Testis (tissue), 3 donors: ENCODE data around the gene UBE2E2. TPM values are rescaled to one million over a fixed set of nuclear protein-coding genes. Genes with fewer than 3 reads are reported as not detected.

ENCODE experiments used
- DNase-seq: peaks from one replicate; pipeline ENCODE4 v3.0.0-alpha.2; 2019
- H3K27ac ChIP-seq, 2 donors: fragments of 200-600 bp; sonication (generic); one replicate each; pipeline ENCODE4 v1.5.1; 2019
- H3K27me3 ChIP-seq: fragments of 200-600 bp; sonication (generic); one replicate; pipeline ENCODE4 v1.5.1; 2019
- H3K36me3 ChIP-seq: fragments of 200-600 bp; sonication (generic); one replicate; pipeline ENCODE4 v1.5.1; 2017; ENCODE audit warnings: low read depth; ENCODE audit errors: missing control alignments
- H3K4me1 ChIP-seq: fragments of 200-600 bp; sonication (generic); one replicate; pipeline ENCODE4 v1.5.1; 2019
- H3K4me3 ChIP-seq, 2 donors: fragments of 200-600 bp; sonication (generic); one replicate each; pipeline ENCODE4 v1.5.1; 2017 to 2019
- H3K9me3 ChIP-seq: fragments of 200-600 bp; sonication (generic); one replicate; pipeline ENCODE4 v1.5.1; 2017
- CTCF ChIP-seq, 3 experiments: fragments of 450-650 bp in 2 of 3; fragments of 200-600 bp in 1 of 3; sonication (generic) in 1 of 3; IDR thresholded peaks; one replicate each; pipeline ENCODE4 v1.5.1; 2016 to 2019; ENCODE audit warnings: antibody characterized with exemption in 3 of 3, mild to moderate bottlenecking in 2 of 3, moderate library complexity in 1 of 3
- POLR2A ChIP-seq: fragments of 450-650 bp; IDR thresholded peaks from one replicate; pipeline ENCODE4 v1.6.1; 2017; ENCODE audit warnings: antibody characterized with exemption, mild to moderate bottlenecking, moderate library complexity
- WGBS, 2 donors: methylation state at CpG; one replicate each; pipeline ENCODE4 v1.1.5; 2018; 5-methylcytosine and 5-hydroxymethylcytosine counted together
- intact Hi-C: fragments of 100-400 bp; cut with DNase I; formaldehyde crosslinking; loops from one replicate; pipeline ENCODE4 v1.15.1; 2023; ENCODE audit warnings: low total_unique reads
- polyA plus RNA-seq: library from polyadenylated mRNA; stranded (reverse); fragments of 350-450 nt; fragmentation: Illumina TruSeq; extraction: RNeasy Lipid Tissue Mini Kit (QIAGEN cat#74804); gene quantifications from one replicate; pipeline ENCODE4 v1.2.3, GENCODE V29; 2014; ENCODE audit warnings: low read depth, low replicate concordance; ENCODE audit not compliant: insufficient read depth
- total RNA-seq, 2 donors: library from RNA; depleted of rRNA; stranded (reverse); fragments of >200 nt; gene quantifications; one replicate each; pipeline ENCODE4 v1.2.3, GENCODE V29; 2016

The UBE2E2 gene
- total and polyA plus RNA-seq, 3 donors from 2014 or later: 45.5 to 94.2 (median 48.7) TPM

- no peak for DNase-seq
- WGBS, 2 donors: 40 to 93% methylated on average over 2 of the region's 2 CpGs
- Histone ChIP-seq H3K27me3 (no peaks in the 10 kb centered on the region), H3K27ac (no peak overlapping the region), H3K4me3 (no peak overlapping the region), H3K36me3 (no peaks in the 10 kb centered on the region), H3K9me3 (no peaks in the 10 kb centered on the region), H3K4me1 (peaks cover 4% of the 10 kb centered on the region)
- intact Hi-C loops: no loop called here
- TF ChIP-seq CTCF (IDR thresholded peaks at IDR 0.05): no peak
- TF ChIP-seq POLR2A: no peak
Observed at GRCh38 chr3:23259515-23259914, 56.4 kb downstream of the UBE2E2 start.

- Histone ChIP-seq H3K4me1 (no peaks in the 10 kb centered on the region), H3K27me3 (no peaks in the 10 kb centered on the region), H3K27ac (no peak overlapping the region), H3K9me3 (no peaks in the 10 kb centered on the region), H3K36me3 (no peaks in the 10 kb centered on the region), H3K4me3 (no peak overlapping the region)
- no peak for DNase-seq
- no peak for TF ChIP-seq POLR2A
- TF ChIP-seq CTCF (IDR thresholded peaks at IDR 0.05): no peak
- intact Hi-C loops: no loop called here
- 71 to 80% methylated on average over 1 of the region's 1 CpG for WGBS, 2 donors
Observed at GRCh38 chr3:23262766-23263165, 59.6 kb downstream of the UBE2E2 start.

GRCh38 chr3:23263796-23264195 is 60.7 kb downstream of the UBE2E2 start:
- no peak overlapping the region for H3K27ac ChIP-seq
- no peak for DNase-seq
- H3K27me3 ChIP-seq: no peaks in the 10 kb centered on the region
- intact Hi-C loops: no loop called here
- 75 to 85% methylated on average over 6 of the region's 6 CpGs for WGBS, 2 donors
- no peaks in the 10 kb centered on the region for H3K9me3 ChIP-seq
- TF ChIP-seq POLR2A (no peak), CTCF (IDR thresholded peaks at IDR 0.05) (no peak)
- no peaks in the 10 kb centered on the region for H3K4me1 ChIP-seq
- H3K4me3 ChIP-seq: no peak overlapping the region
- no peaks in the 10 kb centered on the region for H3K36me3 ChIP-seq

- H3K36me3 ChIP-seq: no peaks in the 10 kb centered on the region
- intact Hi-C loops: no loop called here
- H3K9me3 ChIP-seq: no peaks in the 10 kb centered on the region
- TF ChIP-seq POLR2A (no peak), CTCF (IDR thresholded peaks at IDR 0.05) (no peak)
- no peak for DNase-seq
- WGBS, 2 donors: 92 to 95% methylated on average over 1 of the region's 1 CpG
- H3K4me3 ChIP-seq: no peak overlapping the region
- no peak overlapping the region for H3K27ac ChIP-seq
- no peaks in the 10 kb centered on the region for H3K4me1 ChIP-seq
- no peaks in the 10 kb centered on the region for H3K27me3 ChIP-seq
Observed at GRCh38 chr3:23264413-23264812, 61.3 kb downstream of the UBE2E2 start.

- Histone ChIP-seq H3K36me3 (no peaks in the 10 kb centered on the region), H3K27ac (no peak overlapping the region), H3K4me3 (no peak overlapping the region), H3K27me3 (no peaks in the 10 kb centered on the region), H3K9me3 (no peaks in the 10 kb centered on the region), H3K4me1 (no peaks in the 10 kb centered on the region)
- intact Hi-C loops: no loop called here
- no peak for TF ChIP-seq POLR2A
- no peak for TF ChIP-seq CTCF (IDR thresholded peaks at IDR 0.05)
- DNase-seq: no peak
- 83 to 100% methylated on average over 3 of the region's 3 CpGs for WGBS, 2 donors
Observed at GRCh38 chr3:23270423-23270822, 67.3 kb downstream of the UBE2E2 start.
